Endodermal cell (in vitro differentiated cells): ENCODE results near the gene NUDT17. TPM values are rescaled to one million over a fixed set of nuclear protein-coding genes. Genes with fewer than 3 reads are reported as not detected.

ENCODE experiments used
- DNase-seq: peaks from one replicate; pipeline ENCODE4 v3.0.0-alpha.2; 2017
- H3K27ac ChIP-seq: 2 replicates; pipeline ENCODE4 v1.5.1; 2013; ENCODE audit warnings: mild to moderate bottlenecking, low read depth, low read length, moderate library complexity
- H3K27me3 ChIP-seq: 2 replicates; pipeline ENCODE4 v1.6.1; 2013; ENCODE audit warnings: mild to moderate bottlenecking, low read length, moderate library complexity; ENCODE audit not compliant: insufficient read depth, control insufficient read depth, poor library complexity, severe bottlenecking
- H3K36me3 ChIP-seq: 2 replicates; pipeline ENCODE4 v1.7.0; 2013; ENCODE audit warnings: mild to moderate bottlenecking, low read length, moderate library complexity; ENCODE audit not compliant: control insufficient read depth, insufficient read depth
- H3K4me1 ChIP-seq: one replicate; pipeline ENCODE4 v1.7.0; 2013; ENCODE audit warnings: low read length; ENCODE audit not compliant: control insufficient read depth, insufficient read depth
- H3K4me3 ChIP-seq: 2 replicates; pipeline ENCODE4 v1.5.1; 2013; ENCODE audit warnings: mild to moderate bottlenecking, low read length, moderate library complexity
- H3K9ac ChIP-seq: 2 replicates; pipeline ENCODE4 v1.6.1; 2013; ENCODE audit warnings: mild to moderate bottlenecking, low read length, moderate library complexity; ENCODE audit not compliant: poor library complexity, severe bottlenecking; ENCODE audit errors: extremely low read depth
- H3K9me3 ChIP-seq: 2 replicates; pipeline ENCODE4 v1.6.1; 2013; ENCODE audit warnings: mild to moderate bottlenecking, low read length, moderate library complexity; ENCODE audit not compliant: control insufficient read depth
- H3K27ac Mint-ChIP-seq: 2 replicates; pipeline ENCODE4 v1.8.0; 2020; ENCODE audit warnings: mixed read lengths
- H3K27me3 Mint-ChIP-seq: 2 replicates; pipeline ENCODE4 v1.8.0; 2021; ENCODE audit warnings: mild to moderate bottlenecking, mixed read lengths; ENCODE audit not compliant: insufficient read depth
- H3K36me3 Mint-ChIP-seq: 2 replicates; pipeline ENCODE4 v1.8.0; 2020; ENCODE audit warnings: low read depth, mixed read lengths
- H3K4me1 Mint-ChIP-seq: 2 replicates; pipeline ENCODE4 v1.8.0; 2020; ENCODE audit warnings: mixed read lengths
- H3K4me3 Mint-ChIP-seq: 2 replicates; pipeline ENCODE4 v1.8.0; 2020; ENCODE audit warnings: mild to moderate bottlenecking, moderate library complexity, mixed read lengths
- H3K9me3 Mint-ChIP-seq: 2 replicates; pipeline ENCODE4 v1.8.0; 2020; ENCODE audit warnings: mild to moderate bottlenecking, mixed read lengths
- WGBS, 2 experiments: methylation state at CpG; one replicate each; pipeline versions ENCODE4 v1.1.5 to v1.1.7; 2013; ENCODE audit warnings: missing lambda C conversion rate in 2 of 2, mixed read lengths in 1 of 2; ENCODE audit not compliant: insufficient coverage in 1 of 2, insufficient read length in 1 of 2; 5-methylcytosine and 5-hydroxymethylcytosine counted together
- total RNA-seq, 2 donors: library from RNA; stranded (reverse); fragmentation: NEBNext Ultra II Directional in 1 of 2; extraction: Animal tissue kit (Norgen Biotek cat#: 25700) in 1 of 2; gene quantifications; 2 replicates in 1 of 2; 3 replicates in 1 of 2; pipeline ENCODE4 v1.2.1, GENCODE V29; 2021
- TF ChIP-seq, protein P1 (sequence below): fragments of 200-600 bp; sonication (generic); conservative IDR thresholded peaks from 2 replicates; pipeline ENCODE4 v1.5.0; 2021; ENCODE audit warnings: antibody characterized with exemption, mild to moderate bottlenecking

The NUDT17 gene
- total RNA-seq, 2 donors from 2014 or later, result 2.8 to 4.0 TPM

- no peak for DNase-seq
- Histone ChIP-seq H3K27me3 (no peaks in the 10 kb centered on the region), H3K4me3 (no peak overlapping the region), H3K27ac (no peak overlapping the region), H3K9me3 (no peaks in the 10 kb centered on the region), H3K9ac (no peak overlapping the region), H3K36me3 (peaks cover 54% of the 10 kb centered on the region), H3K4me1 (peaks cover 4% of the 10 kb centered on the region)
- no peaks in the 10 kb centered on the region for H3K27me3 Mint-ChIP-seq
- H3K27ac Mint-ChIP-seq, result no peak overlapping the region
- no peaks in the 10 kb centered on the region for H3K4me1 Mint-ChIP-seq
- TF ChIP-seq, protein P1, sequence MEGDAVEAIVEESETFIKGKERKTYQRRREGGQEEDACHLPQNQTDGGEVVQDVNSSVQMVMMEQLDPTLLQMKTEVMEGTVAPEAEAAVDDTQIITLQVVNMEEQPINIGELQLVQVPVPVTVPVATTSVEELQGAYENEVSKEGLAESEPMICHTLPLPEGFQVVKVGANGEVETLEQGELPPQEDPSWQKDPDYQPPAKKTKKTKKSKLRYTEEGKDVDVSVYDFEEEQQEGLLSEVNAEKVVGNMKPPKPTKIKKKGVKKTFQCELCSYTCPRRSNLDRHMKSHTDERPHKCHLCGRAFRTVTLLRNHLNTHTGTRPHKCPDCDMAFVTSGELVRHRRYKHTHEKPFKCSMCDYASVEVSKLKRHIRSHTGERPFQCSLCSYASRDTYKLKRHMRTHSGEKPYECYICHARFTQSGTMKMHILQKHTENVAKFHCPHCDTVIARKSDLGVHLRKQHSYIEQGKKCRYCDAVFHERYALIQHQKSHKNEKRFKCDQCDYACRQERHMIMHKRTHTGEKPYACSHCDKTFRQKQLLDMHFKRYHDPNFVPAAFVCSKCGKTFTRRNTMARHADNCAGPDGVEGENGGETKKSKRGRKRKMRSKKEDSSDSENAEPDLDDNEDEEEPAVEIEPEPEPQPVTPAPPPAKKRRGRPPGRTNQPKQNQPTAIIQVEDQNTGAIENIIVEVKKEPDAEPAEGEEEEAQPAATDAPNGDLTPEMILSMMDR, result no peak
- no peaks in the 10 kb centered on the region for H3K9me3 Mint-ChIP-seq
- H3K4me3 Mint-ChIP-seq, result no peak overlapping the region
- WGBS, 2 experiments, result 92 to 93% methylated on average over 2 to 3 of the region's 3 CpGs
- peaks cover 38% of the 10 kb centered on the region for H3K36me3 Mint-ChIP-seq
Measured at GRCh38 chr1:145847827-145848226, 2.4 kb downstream of the NUDT17 start.

DNA sequence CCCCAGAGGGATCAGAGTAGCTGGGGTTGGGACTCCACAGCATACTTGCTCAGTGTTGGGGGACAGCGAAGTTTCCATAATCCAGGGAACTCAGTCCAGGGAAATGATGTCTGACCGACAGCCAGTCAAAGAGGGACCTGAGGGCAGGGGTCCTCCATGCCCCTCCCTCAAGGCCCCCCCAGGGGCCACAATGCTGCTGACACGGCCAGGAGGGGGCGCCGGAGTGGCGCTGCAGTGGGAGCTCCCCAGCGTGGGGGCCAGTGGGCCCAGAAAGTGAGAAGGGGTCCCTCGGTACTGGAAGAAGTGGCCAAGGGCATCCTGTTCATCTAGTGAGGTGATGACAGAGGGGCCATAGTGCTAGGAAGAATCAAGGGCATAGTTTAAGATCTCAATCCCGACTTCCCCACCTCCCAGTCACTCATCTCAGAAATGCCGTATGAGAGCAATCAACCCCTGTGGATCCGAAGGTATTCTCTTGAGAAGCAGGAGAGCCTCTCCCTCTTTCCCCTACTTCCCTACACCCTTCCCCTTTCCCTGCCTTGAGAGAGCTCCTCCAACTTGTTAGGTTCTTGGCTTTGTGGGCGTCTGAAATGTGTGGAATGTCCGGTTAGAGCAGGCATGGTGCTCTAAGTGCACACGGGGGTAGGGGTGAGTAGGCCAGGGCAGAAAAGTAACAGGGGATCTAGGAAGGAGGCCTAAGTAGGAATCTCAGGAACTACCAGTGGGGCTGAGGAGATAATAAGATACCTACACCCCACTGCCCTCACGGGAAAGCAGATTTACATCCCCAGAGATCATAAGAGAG, 4.1 kb downstream of the NUDT17 start:
- Mint-ChIP-seq H3K9me3 (no peaks in the 10 kb centered on the region), H3K4me1 (no peaks in the 10 kb centered on the region), H3K4me3 (no peak overlapping the region), H3K36me3 (peaks cover 52% of the 10 kb centered on the region), H3K27ac (peak overlapping the region; percentile 20), H3K27me3 (no peaks in the 10 kb centered on the region)
- DNase-seq, result peak; percentile 55
- TF ChIP-seq, protein P1, result peak; percentile 74
- Histone ChIP-seq H3K36me3 (peaks cover 61% of the 10 kb centered on the region), H3K9me3 (no peaks in the 10 kb centered on the region), H3K9ac (no peak overlapping the region), H3K27ac (no peak overlapping the region), H3K4me1 (peaks cover 4% of the 10 kb centered on the region), H3K4me3 (no peak overlapping the region), H3K27me3 (no peaks in the 10 kb centered on the region)
- WGBS, 2 experiments, result 80 to 92% methylated on average over 3 to 15 of the region's 15 CpGs

GRCh38 chr1:145855426-145855948, 10.1 kb downstream of the NUDT17 start:
- no peak overlapping the region for H3K27ac ChIP-seq
- H3K9ac ChIP-seq, result no peak overlapping the region
- no peak for DNase-seq
- WGBS, 2 experiments, result 93 to 95% methylated on average over 7 of the region's 7 CpGs
- no peak overlapping the region for H3K4me3 ChIP-seq
- Mint-ChIP-seq H3K27me3 (no peaks in the 10 kb centered on the region), H3K4me1 (peaks cover 6% of the 10 kb centered on the region), H3K4me3 (no peak overlapping the region), H3K36me3 (peaks cover 52% of the 10 kb centered on the region), H3K27ac (no peak overlapping the region), H3K9me3 (no peaks in the 10 kb centered on the region)
- TF ChIP-seq, protein P1, result peak; percentile 28
- peaks cover 5% of the 10 kb centered on the region for H3K4me1 ChIP-seq
- H3K9me3 ChIP-seq, result no peaks in the 10 kb centered on the region
- H3K36me3 ChIP-seq, result peaks cover 60% of the 10 kb centered on the region
- no peaks in the 10 kb centered on the region for H3K27me3 ChIP-seq
